Left ventricle myocardium superior (tissue), 1 donor: ENCODE results near the gene TMEM202. TPM values are rescaled to one million over a fixed set of nuclear protein-coding genes. Genes with fewer than 3 reads are reported as not detected.
"Not testable (repeated sequence)": the region's sequence is repeated elsewhere in the genome, so short reads cannot be mapped to it uniquely, and the experiment has no call there.

Experiments
- ATAC-seq: fragments of 200-7000 bp; cut with Tn5 transposase; one replicate; pipeline ENCODE4 v1.9.1; 2020; ENCODE audit warnings: mild to moderate bottlenecking, moderate library complexity
- DNase-seq: peaks from one replicate; pipeline ENCODE4 v3.0.0-alpha.2; 2020
- intact Hi-C: fragments of 100-400 bp; cut with micrococcal nuclease; formaldehyde crosslinking; loops from one replicate; pipeline ENCODE4 v1.11.0; 2022
- long read RNA-seq: library from polyadenylated mRNA; unstranded; transcript quantifications from one replicate; pipeline ENCODE4 v2.0.0, GENCODE V29; 2021
- total RNA-seq: library from RNA; stranded (reverse); fragmentation: NEBNext Ultra II Directional; extraction: Animal tissue kit (Norgen Biotek cat#: 25700); gene quantifications from one replicate; pipeline ENCODE4 v1.2.1, GENCODE V29; 2021
- donor health status: DM: no; HTN: yes; CAD: no; lungs with severe emphysema.

The TMEM202 gene, protein sequence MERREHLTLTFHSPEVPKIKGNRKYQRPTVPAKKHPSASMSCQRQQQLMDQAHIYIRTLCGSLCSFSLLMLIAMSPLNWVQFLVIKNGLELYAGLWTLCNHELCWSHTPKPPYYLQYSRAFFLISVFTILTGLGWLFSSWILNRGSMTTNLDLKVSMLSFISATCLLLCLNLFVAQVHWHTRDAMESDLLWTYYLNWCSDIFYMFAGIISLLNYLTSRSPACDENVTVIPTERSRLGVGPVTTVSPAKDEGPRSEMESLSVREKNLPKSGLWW
- not detected for total RNA-seq
- long read RNA-seq = 0 reads

DNA sequence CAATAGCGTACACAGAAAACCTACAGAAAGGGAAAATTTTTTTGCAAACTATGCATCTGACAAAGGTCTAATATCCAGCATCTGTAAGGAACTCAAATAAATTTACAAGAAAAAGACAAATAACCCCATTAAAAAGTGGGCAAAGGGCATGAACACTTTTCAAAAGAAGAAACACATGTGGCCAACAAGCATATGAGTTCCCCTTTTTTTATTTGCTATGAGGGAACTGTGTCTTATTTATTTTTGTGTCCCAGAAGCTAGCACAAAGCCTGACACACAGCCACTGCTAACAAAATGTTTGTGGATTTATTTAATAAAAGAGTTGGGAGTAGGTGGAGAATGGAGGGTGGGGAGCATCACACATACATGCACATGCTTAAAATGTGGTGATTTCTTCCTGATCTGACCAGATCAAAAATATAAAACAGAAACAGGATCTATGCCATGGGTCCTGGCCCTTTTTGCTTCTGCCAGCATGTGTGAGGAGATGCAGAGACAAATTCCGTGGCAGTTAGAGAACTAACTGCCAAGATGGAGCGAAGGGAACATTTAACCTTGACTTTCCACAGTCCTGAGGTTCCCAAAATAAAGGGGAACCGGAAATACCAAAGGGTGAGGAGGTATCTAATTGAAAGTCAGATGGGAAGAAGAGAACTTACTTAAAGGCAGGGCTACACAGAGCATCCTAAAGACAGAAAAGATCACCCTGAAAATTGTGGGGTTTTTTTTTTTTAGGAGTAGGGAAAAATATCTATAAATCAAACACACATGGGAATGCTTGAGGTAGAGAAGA, at the start of gene TMEM202:
TSS of gene TMEM202 (plus strand) at position 510 of the 793 bp plus-strand sequence. CDS start at position 532, 22 bp downstream.
- intact Hi-C loops = no loop called here
- no peak for ATAC-seq
- no peak for DNase-seq

DNA sequence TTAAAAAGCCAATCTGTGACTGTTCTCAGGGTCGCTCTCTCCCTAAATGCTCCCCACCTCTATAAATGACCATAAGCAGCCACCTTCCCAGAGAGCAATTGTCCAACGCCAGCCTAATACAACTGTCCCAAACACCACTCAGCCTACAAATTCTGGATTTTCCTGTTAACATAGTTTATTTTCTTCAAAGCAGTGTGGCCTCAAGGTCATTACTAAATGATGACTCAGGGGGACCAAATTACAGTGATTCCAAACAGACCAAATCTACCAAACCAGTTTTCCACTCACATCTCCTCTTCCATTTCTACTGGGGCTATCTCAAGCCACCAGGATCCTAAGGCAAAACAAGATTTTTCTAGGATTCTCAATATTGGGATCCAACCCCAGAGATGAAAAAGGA, 44.8 kb upstream of the TMEM202 start:
- DNase-seq (no peak), ATAC-seq (no peak)
- intact Hi-C loops = no loop called here

DNA sequence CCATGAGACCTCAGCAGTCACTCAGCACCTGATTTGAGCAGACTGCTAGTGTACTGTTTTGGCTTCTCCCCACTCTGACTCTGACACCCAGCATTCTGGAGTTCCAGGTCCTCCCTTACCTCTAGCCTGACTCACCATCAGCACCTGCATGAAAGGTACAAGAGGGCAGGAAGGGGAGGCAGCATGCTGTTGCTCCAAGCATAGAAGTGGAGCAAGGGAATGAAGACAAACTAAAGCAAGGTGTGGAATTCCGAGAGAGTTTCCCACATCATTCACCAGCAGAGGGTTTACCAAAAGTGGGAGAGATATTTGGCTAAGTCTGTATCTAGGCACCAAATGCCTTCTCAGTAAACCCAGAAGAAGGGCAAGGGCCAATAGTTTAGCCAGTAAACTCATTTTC, 43.6 kb upstream of the TMEM202 start:
- DNase-seq (no peak), ATAC-seq (no peak)
- intact Hi-C loops = no loop called here

DNA sequence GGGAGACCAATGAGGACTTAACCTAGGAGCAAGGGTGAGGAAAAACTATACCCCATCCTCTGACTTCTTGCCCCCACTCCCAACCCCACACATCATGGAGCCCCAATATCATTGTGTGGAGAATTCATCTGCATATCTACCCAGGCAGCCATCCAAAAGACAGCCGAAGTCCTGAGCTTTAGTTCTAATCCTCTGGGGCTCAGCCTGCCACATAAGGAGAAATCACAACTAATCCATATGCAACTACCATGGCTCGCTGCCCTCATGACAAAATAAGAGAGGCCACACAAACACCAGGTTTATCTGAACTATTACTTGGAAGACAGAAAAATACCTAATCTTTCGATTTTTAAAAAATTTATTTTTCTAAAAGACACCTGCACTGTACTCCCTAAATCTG, 40.0 kb upstream of the TMEM202 start:
- intact Hi-C loops = no loop called here

DNA sequence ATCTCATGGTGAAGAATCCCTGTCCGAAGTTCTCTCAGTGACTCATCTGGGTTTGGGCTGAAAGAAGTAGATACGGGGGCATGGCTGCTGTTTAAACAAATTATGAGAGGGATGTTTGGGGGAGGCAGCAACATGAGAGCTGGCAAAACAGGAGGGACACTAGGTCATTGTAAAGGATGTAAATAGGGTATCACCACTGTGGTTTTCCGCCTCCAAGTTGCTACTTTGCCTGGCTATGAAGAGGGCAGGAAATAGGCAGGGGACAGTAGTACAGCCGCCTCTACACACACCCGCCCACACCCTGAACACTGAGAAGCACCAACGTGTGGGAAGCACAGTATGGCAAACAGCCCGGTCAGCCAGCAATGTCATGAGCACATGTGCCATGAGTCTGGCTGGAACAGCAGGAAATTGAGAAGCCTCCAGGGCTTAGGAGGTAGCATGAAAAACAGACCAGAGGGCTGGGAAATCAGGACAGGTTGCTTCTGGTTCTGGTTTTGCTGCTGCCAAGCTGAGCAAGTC, 39.4 kb upstream of the TMEM202 start:
- ATAC-seq (peak; percentile 90), DNase-seq (peak; percentile 67)
- intact Hi-C loops = no loop called here

More for the DNA sequence above, 40.0 kb upstream of the TMEM202 start:
- DNase-seq = no peak
- ATAC-seq = no peak

DNA sequence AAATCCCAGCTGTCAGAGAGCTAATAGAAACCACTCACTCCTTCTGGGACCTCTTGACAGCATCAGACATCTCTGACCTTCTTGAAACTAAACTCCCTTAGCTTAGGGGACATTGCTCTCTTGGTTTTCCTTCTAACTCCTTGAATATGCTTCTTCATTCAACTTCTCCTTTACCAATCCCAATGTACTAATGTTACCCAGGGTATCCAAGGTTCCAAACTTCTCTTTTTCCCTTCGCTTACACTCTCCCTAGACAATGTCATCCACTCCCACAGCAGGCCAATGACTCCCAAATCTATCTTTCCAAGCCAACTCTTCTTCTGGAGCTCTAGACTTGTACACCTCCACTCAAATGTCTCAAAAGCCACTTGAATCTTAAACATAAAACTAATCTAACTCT, 36.9 kb upstream of the TMEM202 start:
- no peak for ATAC-seq
- intact Hi-C loops = no loop called here
- DNase-seq = no peak

DNA sequence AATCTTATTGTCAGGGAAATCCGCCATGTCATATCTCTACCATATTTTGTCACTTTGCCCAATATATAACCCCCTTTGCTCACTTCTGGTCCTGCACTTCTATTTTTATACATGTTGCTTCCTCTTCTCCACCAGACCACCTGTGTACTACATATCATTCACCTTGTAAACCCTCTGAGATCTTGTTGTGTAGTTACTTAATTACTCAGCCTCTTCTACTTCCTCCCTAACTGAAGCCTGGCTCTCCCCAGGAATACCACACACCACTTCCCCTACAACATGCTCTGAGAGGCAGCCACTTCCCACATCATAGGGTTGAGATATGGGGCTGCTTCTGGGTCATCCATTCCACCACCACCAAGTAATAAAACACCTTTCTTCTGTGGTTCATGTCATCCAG, 32.3 kb upstream of the TMEM202 start:
- intact Hi-C loops = no loop called here
- no peak for DNase-seq
- ATAC-seq = peak; percentile 55

DNA sequence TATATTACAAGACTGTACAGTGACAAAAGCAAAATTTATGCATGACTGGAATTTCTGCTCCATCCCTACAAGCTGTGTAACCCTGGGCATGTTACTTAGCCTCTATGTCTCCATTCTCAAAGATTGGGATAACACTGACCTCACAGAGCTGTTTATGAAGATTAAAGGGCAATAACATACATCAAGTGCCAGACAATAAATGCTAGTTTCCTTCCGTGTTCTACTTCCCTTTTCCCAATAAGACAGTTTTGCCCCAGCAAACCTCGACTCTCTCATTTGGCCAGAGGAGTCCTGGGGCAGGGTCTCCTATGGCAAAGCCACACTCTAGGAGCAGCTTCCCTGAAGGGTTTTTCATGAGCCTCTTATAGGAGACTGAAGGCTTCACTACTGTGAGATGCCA, 29.8 kb upstream of the TMEM202 start:
- no peak for DNase-seq
- intact Hi-C loops = no loop called here
- ATAC-seq = peak; percentile 39

DNA sequence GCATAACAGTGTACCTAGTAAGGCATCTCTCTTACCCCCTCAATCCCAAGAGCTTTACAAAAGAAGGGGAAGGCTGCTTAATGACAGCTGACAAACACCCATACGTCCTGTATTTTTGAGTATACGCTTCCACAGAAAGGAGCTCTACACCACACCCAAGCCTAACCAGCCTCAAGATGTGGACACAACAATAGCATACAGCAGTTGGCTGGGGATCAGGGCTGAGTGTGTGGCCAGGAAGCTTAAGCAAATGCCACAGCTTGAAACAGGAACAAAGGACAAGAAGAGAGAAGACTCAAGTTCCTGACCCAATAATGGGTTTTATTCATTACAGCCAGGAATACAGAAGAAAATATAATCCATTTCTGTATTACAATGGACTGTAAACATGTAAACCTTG, 29.2 kb upstream of the TMEM202 start:
- DNase-seq (peak; percentile 44), ATAC-seq (peak; percentile 83)
- intact Hi-C loops = no loop called here

DNA sequence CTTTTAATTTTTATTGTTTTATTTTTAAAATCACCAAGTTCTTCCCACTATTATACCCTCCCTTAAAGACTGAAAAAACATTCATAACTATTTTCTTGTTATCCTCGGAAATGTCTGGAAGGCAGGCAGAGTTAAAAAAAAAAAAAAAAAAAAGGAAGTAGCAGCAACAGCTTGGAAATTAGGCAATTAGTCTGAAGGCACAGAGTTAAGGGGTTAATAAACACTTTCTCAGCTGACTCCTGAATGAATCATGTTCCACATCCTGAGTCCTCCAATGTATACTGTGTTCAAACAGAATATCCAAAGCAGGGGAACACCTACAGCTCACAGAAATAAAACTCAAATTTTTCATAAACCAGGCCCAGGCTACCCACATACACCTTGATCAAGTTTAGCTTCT, 28.1 kb upstream of the TMEM202 start:
- DNase-seq = no peak
- intact Hi-C loops = no loop called here
- peak; percentile 29 for ATAC-seq

DNA sequence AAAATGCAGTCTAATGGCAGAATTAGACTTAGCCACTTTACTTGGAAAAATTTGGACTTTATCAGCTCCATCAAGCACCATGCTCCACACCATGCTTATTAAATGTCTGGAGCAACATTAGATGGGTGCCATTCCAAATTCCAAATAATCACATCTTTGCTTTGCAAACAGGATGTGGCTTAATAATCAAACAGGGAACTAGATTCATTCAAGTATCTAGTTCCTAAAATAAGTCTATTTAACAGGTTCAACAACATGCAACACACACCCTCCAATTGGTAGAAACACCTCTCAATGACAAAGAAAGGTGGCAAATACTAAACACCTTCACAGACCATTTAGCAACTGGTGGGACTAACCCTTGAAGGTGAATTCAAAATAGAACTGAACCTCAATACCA, 25.7 kb upstream of the TMEM202 start:
- DNase-seq (no peak), ATAC-seq (no peak)
- intact Hi-C loops = no loop called here

DNA sequence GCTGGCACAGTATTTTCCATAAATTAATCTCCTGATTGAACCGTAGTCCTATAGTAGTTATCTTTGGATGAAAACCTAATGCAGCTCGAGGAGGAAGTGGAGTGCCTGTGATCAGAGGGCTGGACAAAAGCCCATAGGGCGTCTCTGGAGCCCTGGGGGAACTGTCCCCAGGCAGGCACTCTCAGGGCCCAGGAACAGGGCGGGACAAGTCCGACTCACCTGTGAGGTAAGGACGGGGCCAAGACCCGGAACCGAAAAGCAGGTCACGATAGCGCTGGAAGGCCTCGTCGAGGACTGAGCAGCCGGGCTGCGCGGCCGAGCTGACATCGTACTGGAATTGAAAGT, 22.6 kb upstream of the TMEM202 start:
- DNase-seq (no peak), ATAC-seq (peak; percentile 67)
- intact Hi-C loops = no loop called here

DNA sequence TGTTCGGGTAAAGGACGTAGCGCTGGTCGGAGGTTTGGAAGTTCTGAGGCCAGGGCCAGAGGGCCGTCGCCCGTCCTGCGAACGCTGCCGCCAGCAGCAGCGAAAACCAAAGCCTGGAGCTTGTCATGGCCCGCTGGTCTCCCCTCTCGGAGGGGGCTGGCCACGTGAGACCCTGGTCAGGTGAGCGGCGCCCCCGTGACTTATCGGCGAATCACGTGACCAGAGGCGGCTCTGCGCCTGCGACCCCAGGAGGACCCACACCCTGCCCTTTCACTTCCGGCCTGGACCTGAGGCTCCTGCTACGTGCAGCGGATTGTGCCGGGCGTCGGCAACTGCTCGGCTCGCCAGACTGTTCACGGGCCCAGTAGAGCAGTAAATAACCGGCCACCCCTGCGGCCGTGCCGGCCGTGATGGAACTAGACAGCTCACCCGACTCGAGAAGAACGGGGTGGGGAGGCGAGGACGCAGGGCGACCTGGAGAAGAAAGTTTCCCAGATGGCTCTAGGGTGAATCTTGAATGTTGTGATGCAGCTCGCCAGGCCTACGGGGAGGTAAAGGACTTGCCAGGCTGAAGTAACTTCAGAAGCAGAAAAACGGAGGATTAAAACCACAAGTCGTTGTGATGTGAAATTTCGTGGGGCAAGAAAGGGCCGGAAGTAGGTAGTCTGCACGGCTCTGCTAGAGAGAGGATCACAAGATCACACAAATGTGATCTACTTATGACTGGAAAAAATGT, 22.1 kb upstream of the TMEM202 start, which contains the start of gene HEXA:
TSS of gene HEXA (minus strand) at position 169 of the 736 bp plus-strand sequence. CDS start at position 127, 42 bp downstream.
- DNase-seq (peak; percentile 99), ATAC-seq (peak; percentile 98)
- intact Hi-C loops = no loop called here

DNA sequence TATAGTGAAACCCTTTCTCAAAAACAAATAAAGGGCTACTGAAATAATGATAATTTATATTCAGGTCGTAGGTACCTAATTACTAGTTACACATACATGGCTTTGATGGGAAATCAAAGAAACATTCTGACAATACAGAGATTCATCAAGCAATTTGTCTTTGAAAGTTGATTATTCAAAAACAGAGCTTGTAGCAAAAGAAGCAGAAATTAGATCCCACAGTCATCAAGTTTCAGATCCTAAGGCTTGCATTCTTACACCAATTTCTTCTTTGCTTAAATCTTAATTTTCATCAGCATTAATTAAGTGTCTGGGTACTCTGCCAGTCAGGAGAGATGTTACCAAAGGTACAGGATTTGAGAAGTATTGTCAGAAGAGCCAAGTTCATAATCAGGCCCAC, 20.8 kb upstream of the TMEM202 start:
- DNase-seq (no peak), ATAC-seq (no peak)
- intact Hi-C loops = no loop called here

DNA sequence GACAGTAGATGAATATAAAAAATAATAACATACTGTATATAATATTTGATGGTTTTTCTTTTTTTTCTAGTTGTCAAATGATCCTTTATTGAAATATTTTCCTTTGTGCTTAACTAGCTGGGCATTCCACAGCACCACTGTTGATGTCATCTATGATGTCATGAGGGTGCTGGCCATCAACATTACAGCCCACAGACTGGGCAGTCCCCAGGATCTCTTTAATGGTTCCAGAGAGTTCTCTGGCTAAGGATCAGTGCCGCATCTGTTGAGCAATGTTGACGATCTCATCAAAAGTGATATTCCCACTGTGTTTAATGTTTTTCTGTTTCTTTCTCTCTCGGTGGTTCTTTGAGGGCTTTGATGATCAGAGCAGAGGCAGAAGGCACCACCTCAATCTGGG, 19.0 kb upstream of the TMEM202 start:
- ATAC-seq, DNase-seq, intact Hi-C loops: not testable (repeated sequence)

DNA sequence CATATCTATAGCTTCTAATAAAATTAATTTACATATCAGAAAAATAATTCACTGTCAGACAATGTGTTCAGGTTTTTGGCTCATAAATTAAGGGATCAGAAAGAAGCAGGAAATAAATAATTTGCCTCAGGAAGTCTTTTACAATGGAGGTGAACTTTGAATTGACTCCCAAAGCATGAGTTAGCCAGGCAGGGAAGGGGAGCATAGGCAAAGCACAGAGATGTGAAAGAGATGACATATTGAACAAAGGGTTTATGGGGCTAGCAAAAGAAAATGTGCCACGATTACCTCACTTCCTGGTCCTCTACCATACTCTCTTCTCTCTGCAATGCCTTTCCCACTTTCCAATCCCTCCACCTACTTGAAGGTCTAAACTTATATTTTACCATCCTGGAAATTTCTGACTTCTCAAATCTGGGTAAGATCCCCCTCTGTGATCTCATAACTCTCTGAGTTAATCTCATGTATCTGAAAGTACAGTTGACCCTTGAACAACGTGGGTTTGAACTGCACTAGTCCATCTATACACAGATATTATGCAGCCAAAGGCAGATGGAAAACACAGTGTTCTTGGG, 18.2 kb upstream of the TMEM202 start:
- ATAC-seq = no peak
- intact Hi-C loops = no loop called here

DNA sequence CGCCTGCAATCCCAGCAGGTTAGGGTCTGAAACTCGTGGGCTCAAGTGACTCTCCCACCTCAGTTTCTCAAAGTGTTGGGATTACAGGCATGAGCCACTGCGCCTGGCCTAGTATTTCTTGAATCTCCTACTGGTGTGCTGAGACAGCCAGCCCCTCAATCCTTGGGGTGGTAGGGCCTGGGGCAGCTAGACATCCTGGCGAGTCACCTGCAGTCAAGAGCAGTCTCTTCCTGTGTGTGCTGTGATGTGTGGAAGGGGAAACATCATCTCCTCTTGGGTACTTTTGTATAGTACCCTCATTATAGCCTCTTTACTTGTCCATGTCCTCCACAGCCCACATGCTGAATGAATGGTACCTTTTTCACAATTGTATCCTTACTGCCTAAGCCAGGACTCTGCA, 17.4 kb upstream of the TMEM202 start:
- intact Hi-C loops = no loop called here
- no peak for ATAC-seq
- DNase-seq = no peak

More for the DNA sequence above, 18.2 kb upstream of the TMEM202 start:
- no peak for DNase-seq

DNA sequence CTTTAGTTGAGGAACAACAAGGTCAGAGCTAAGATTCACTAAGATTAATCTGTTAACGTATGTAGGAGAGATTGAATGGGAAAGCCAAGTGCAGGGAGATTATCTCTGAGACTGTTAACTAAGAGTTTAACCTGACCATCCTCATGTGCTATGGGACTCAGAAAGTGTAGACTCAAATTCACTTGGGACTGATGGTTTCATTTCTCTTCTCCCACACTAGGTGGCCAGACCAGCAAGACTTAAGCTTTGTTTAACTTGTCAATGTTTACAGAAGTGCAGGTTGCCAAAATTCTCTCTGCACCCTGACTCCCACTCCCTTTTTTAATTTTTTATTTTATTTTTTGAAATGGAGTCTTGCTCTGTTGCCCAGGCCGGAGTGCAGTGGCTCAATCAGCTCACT, 16.0 kb upstream of the TMEM202 start:
- DNase-seq (no peak), ATAC-seq (no peak)
- intact Hi-C loops = no loop called here

DNA sequence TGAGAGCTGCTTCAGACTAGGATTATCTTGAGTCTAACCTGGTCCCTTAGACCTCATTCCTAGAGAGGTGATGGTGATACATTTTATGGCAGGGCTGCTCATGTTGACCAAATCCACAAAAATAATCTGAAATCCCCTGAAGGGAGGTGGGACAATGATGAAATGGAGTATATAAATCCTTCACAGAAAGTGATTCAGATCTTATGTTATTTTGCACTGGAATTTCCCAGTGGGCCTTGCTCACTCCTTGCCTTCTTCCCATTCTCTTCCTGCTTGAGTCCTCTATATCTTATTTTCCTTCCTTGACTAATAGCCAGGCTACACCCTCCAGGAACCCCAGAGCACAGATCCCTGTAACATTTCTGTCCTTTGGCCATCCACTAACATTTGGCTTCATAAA, 10.4 kb upstream of the TMEM202 start:
- ATAC-seq = no peak
- intact Hi-C loops = no loop called here
- no peak for DNase-seq

DNA sequence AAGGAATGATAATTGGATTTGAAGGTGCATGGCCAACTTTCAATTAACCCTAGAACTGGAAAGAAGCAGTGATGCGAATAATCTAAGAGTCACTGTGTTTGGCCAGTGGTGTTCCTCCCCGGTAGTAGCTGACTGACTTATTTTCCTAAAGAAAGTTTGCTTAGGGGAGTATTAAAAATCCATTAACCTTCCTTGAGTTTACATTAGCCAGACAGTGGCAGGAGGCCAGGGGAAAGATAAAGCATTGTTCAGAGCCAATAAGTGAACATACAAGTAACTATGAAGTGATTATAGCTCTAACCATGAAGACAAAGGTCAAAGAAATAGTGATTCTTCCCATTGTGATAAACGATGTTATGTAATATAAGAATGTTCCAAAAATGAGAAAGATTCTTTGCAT, 8.9 kb upstream of the TMEM202 start:
- intact Hi-C loops = no loop called here
- ATAC-seq (no peak), DNase-seq (no peak)
